HG02852 (cell line): ENCODE measurements around the gene HGFAC.

Experiments used
- ATAC-seq: cut with Tn5 transposase; IDR thresholded peaks from one replicate; pipeline ENCODE4 v1.9.1; 2021; ENCODE audit warnings: mild to moderate bottlenecking, moderate library complexity; ENCODE audit not compliant: unreplicated experiment

The HGFAC gene

DNA sequence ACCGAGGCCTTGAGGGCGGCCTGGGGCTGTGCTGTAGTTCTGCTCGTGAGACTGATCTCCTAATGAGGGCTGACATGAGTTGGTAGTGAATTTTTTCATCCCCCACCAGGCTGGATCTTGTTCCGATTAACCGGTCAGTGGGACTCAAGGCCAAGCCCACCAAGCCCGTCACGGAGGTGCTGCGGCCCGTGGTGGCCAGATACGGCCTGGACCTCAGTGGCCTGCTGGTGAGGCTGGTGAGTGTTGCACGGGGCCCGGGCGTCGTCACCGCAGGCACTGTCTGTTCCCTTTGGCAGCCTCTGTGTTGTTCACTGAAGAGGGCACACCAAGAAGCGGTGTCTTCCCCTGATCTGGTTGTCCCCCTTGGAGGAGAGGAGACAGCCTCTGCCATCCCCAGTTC is 18.4 kb upstream of the HGFAC start:
- no peak for ATAC-seq

DNA sequence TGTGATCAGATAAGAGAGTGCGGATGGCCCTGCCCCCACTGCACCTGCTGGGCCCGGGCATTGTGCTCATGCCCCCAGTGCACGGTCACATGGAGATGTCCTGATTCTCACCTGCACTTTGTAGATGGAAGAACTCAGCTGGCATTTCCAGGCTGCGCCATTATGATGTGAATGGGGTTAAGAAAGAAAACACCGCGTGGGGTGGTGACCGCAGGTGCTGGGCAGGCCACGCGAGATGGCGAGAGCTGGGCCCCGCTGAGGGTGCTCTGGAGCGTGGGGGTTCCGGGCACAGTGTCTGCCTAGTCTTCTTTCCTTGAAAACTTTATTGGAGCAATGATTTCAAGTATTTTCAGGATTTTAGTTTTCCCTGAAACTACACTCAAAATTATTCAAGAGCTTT is 17.8 kb upstream of the HGFAC start:
- no peak for ATAC-seq

DNA sequence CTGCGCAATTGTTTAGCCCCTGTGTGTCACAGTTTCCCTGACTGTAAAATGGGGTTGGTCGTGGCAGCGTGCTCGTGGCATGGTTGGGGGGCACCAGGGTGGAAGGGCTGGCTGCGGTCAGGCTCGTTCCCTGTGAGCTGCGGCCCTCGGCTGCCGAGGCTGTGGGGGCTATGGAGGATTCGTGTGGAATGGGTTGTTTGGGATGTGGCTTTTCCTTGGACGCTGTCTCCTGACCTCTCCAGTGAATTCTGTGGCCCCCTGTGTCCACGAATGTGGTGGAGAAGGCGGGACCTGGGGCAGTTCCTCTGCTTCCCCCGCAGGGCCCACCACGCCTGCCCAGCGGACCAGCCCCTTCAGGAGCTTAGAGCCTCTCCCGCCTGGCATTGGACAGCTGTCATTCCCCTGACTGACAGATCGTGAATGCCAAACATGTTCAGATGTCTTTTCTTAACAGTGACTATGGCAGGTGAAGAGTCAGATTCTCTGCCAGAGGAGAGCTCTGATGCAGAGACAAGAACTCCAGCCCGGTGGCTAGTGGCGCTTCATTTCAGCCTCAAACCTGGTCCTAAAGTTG is 17.2 kb upstream of the HGFAC start:
- ATAC-seq = no peak

DNA sequence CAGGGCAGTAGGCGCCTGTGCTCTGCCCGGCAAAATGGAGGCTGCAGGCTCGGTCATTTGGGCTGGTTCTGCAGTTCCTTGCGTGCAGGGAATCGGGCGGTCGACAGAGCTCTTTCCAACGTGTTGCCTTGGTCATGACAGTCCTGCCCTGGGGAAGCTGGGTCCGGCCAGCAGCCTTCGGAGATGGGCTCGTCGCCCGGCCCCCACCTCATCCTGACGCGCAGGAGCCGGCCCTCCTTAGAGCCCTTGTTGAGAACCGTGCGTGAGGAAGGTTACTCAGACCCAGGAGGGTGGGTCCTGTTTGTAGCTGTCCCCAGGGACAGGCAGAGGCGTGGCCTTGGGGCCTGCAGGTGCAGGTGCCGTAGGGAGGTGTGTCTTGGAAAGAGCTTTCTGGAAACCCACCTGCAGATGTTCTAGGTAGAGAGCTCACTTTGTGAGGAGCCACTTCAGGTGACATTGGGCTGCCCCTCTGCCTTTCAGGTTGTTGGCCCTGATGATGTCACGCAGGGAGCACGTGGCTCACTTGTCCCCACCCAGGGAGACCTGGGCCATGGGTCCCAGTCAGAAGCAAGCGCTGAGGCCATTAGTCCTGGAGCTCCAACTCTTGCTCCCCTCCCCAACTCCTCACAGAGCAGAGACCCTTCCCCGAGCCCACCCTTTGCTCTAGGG is 15.2 kb upstream of the HGFAC start:
- no peak for ATAC-seq

DNA sequence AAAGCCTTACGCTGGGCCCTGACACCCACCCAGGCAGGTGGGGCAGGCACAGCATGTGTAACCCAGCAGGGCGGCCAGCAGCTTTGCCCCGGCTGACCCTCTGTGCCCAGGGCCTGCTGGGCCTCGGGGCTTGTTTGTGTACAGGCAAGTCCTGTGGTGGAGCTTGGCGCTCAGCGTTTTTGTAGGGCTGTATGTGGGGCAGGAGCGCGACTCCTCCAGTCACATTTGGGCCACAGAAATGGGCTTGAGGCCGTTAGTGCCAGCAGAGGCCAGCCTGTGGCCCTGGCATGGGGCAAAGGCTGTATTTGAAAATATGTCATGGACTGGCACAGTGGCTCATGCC is 14.7 kb upstream of the HGFAC start:
- no peak for ATAC-seq

DNA sequence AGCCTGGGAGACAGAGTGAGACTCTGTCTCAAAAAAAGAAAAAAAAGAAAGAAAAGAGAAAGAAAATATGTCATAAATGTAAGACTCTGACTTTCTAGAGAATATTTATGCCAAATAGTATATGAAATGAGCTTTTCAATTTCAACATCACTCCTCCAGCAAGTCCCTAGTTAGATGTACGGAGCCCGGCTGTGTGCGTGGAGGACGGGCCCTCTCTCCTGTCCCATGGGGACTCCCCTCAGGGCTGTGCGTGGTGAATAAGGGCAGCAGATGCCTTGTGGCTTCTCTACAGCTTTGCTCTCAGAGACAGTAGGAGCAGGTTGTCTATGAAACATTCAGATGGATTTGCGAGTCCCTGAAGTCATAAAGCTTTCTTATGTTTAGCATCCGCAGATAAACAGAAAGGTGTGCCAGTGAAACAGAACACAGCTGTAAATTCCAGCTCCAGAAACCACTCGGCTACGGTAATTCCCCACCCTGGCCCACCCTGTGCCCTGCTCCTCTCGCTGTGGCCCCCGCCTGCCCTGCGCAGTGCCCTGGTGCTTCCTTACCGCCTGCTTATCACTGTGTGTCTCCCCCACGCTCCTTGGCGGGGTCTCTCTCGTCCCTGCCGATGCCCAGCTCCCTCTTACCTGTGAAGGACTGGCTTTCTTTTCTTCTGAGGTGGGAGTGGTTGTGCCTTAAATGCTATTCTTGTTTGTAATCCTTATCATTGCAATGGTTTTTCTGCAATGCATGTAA is 13.9 kb upstream of the HGFAC start:
- no peak for ATAC-seq

DNA sequence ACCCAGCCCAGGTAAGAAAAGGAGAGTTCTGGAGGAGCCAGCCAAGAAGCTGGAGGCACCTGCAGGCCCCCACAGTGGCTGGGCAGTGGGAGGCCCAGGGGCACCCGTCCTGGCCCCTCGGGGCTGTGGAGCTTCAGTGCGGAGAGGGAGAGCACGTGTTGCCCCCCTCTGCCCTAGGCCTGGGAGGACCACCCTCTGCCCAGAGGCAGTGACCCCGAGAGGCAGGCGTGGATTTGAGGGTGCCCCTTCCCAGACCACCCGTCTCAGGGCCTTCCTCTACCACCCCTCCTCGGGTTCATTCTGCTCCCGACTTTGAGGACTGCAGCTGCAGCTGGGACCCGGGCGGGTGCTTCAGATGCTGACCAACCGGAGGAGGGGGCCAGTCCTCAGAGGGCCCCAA is 12.1 kb upstream of the HGFAC start:
- ATAC-seq = no peak

DNA sequence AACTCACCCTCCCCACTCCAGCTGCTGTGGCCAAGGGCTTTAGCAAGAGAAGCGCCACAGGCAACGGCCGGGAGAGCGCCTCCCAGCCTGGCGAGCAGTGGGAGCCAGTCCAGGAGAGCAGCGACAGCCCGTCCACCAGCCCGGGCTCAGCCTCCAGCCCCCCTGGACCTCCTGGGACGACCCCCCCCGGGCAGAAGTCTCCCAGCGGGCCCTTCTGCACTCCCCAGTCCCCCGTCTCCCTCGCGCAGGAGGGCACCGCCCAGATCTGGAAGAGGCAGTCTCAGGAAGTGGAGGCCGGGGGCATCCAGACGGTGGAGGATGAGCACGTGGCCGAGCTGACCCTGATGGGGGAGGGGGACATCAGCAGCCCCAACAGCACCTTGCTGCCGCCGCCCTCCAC is 11.2 kb upstream of the HGFAC start:
- ATAC-seq = no peak

DNA sequence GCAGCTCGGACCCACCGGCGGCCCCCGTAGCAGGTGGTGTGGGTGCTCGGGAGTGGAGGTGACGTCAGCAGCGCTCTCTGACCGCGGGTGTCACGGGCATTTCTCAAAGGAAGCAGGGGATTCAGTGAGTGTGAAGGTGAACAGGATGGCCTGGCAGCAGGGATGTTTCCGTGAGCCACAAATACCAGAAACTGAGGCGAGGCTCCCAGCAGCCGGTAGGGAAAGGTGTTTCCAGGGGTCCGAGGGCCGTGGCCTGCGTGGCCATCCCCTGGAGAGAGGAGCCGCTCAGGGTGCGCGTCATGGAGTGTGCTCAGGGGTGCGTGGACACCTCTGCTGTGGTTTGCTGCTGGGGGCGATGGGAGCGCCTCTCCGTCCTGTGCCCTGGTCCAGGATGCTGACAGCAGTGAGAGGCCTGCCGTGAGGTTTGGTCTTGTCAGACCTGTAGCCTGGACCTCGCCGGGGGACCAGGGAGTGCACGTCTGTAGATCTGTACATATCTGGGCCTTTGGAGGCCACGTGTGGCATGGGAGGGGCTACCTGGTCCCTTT is 10.2 kb upstream of the HGFAC start:
- no peak for ATAC-seq

DNA sequence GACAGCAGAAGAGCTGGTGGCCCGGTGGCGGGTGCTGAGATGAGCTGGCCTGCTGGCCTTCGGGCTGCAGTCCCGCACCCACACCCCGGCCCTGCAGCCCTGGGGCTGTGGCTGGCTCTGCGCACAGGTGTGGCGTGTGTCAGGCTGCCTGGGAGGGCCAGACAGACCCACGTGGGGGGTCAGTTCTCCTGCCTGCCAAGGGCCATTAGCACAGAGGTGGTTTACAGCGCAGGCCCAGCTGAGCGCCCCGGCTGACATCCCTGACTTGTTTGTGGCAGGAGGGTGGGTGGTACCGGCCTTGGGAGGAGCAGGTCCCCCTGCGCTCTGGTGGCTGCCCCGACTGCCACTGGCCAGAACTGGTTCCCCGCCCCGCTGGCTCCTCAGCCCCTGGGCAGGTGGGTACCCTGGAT is 9.4 kb upstream of the HGFAC start:
- ATAC-seq = no peak

DNA sequence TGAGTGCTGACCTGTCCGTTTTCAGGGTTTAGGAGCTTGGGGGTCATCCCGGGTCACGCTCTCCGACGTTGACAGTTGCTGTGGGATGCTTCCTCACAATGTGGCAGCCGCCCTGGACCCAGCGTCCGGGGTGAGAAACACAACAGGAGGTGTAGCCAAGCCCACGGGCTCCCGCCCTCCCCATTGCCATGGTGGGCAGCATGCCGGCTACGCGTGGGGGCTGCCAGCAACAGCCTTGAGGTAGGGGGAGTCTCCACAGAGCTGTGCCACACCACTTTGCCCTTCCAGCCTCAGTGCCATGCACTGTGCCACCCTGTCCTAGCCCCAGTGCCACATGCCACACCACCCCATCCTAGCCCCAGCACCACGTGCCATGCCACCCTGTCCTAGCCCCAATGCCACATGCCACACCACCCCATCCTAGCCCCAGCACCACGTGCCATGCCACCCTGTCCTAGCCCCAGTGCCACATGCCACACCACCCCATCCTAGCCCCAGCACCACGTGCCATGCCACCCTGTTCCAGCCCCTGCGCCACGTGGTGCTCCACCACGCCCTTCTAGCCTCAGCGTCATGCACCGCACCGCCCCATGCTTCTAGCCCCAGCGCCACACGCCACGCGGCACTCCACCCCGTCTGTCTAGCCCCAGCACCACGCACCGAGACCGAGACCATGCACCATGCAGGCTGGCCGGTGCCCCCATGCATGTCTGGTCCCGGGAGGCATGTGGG is 8.5 kb upstream of the HGFAC start:
- ATAC-seq = no peak

DNA sequence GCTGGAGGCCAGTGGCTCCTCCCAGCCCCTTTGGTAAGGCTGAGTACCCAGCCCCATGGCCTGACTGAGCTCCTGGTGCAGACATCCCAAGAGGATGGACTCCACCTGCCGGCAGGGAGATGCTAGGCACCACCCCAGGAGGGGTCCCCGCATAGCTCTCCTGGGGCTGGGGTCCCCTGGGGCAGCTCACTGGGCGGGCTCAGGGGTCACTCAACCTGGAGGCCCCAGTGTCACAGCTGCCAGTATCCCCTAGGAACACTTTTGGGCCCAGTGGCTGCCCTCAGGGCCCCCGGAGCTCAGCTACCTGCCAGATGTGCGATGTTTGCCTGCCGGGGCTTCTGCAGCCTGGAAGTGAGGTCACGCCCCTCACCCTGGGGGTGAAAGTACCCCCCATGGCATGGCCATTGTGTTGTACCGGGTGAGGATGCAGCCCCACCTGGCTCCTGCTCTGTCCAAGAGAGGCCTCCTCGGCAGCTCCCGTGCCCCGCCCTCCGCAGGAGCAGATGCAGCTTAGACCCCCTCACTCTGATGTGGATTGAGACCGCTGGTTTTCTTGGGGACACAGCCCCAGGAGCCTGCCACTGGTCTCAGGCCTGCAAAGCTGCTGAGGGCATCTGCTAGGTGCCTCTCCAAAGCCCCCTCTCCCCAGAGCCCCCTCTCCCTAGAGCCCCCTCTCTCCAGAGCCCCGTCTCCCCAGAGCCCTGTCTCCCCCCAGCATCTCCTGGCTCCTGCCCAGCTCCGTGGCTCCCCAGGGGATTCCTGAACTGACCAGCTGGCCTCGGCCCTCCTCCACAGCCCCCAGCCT is 6.7 kb upstream of the HGFAC start:
- ATAC-seq = no peak

DNA sequence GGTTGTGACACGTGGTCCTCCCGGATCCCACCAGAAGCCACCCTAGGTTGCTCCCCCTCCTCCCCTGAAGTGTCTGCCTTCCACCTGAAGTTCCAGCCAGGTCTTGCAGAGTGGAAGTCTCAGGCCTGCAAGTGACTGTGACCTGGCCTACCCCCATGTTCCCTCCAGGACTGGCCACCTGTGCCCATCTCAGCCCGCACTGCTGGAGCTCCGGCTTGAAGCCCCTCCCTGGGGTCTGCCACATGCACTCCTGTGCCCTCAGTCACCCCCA is 6.1 kb upstream of the HGFAC start:
- no peak for ATAC-seq

DNA sequence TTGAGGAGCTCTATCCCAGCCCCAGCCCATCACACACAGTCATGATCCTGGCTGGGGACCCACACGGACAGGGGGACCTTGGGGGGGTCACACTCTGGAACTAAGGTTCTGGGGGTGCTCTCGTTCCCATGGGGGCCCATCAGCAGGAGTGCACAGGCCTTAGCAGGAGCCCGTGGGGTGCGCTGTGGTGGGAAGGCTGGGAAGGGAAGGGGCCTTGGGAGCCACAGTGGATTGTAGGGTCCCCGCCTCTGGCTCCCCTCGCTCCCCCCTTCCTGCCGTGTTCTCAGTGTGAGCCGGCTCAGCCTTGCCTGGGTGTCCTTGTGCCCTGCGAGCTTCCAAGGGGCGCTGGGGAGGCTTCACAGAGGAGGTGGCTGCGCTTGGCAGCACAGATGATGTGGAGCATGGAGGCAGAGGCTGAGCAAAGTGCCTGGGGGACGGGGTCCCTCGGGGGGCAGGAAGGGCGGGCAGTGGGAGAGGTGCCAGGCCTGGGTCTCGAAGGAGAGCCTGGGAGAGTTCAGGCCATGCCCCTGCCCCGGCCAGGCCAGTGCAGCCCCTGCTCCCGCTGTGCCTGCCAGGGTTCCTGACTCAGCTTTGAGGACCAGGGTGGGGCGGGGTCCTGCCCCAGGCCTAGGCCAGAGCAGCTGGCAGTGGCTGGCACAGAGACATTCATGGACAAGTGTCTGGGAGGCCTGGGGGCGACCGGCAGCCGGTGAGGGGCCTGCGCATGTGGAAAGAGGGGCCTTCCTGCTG is 5.5 kb upstream of the HGFAC start:
- no peak for ATAC-seq

DNA sequence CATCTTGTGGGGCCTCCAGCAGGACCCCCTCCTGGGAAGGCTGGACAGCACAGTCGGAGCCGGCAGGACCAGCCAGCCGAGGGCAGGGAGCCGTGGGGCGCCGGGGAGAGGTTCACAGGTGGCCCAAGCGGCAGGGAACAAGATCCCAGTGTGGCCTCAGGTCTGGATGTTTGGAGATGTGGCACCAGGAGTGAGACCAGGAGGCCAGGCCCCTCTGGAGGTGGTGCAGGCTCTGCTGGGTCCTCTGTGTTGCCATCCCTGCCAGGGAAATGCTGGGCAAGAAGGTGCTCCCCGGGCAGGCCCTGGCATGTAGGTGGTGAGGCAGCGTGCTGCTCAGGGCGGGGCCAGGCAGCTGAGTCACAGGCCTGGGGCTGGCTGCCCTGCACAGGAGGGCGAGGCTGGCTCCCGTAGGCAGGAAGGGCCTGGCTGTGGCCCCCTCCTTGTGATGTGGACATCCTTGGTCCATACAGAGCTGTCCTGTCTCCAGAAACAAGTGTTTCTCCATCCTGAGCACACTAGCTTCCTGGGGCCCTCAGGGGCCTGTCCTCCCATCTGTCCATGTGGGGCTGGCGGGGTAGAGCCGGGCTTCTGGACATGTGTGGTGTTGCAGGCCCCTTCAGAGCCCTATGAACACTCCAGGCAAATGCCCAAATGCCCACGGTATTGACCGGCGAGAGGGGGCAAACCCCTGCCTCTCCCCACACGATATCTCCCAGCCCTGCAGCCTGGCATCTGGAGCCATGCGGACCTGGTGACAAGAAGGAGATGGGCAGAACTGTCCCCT is 4.8 kb upstream of the HGFAC start:
- no peak for ATAC-seq

DNA sequence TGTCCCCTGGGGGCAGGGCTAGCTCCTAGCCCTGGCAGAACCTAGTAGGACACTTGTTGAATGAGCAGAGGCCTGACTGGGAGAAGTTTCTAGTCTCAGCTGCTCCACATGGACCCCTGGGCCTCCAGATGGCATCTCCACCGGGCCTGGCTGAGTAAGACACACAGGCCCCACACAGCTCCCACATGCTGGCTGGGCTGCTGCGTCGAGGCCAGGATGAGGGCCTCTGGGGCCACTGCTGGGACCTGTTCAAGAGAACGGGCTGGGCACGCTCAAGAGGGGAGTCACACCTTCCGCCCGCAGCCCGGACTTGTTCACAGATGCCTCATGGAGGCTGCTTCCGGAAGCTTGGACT is 4.2 kb upstream of the HGFAC start:
- ATAC-seq = no peak

DNA sequence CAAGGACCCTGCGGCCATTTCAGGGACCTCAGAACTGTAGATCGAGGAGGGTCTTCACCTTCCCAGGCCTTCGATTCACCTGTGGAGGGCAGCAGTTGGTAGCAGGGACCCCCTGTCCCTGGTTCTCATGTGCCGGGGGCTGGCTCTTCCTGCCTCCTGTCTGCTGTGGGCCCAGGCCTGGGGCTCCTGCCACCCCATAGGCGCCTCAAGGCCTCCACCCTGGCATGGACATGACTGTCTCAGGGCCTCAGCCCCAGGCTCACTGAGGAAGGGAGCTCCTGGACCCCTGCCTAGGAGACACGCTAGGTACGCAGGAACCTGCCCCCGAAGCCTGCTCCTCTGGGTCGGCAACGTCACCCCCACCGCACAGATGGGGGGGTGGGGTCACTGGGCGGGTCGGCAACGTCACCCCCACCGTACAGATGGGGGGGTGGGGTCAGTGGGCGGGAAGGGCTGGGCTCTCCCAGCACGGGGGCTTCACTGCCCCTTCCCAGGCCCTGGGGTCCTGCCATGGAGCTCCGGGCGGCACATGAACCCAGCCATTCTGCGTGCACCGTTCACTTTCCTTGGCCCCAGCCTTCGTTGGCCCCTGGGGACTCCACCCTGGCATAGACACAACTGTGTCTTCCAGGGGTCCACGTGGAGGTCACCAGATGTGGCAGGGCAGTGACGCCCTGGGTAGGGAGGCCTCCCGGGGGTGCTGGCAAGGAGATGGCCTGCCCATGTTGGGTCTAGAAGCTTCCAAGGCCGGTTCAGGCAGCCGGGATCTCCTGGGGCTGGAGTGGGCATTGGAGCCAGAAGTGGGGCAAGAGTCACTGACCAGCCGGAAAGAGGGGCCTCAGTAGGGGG is 3.5 kb upstream of the HGFAC start:
- no peak for ATAC-seq

DNA sequence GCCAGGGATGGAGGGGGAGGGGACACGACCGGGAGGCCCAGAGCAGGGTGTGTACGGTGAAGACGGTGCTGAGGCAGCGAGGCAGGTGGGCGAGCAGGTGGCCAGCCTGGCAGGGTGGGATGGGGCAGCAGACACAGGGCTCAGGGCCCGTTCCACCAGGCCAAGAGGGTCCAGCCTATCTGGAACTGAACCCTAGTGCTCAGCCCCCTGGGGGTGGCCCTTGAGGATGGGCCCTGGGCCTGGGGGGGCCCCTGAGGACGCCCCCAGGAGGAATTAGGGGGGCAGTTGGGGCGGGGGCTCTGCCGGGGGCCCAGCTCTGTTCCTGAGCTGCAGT is 3.0 kb upstream of the HGFAC start:
- no peak for ATAC-seq

DNA sequence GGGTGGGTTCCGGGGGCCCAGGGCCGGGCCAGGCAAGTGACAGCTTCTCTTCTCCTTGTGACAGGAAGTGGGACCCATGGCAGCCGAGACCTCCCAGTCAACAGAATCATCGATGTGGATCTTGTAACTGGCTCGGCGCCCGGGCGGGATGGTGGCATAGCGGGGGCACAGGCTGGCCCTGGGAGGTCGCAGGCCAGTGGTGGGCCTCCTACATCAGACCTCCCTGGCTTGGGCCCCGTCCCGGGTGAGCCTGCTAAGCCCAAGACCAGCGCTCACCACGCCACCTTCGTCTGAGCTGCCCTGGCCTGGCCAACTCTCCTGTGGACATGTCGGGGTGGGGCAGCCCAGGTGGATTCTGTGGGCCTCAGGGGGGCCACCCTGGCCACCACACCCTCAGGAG is 2.4 kb upstream of the HGFAC start:
- no peak for ATAC-seq
